MM.1S (cell line): ENCODE results near the gene PHF21B.

Experiments
- DNase-seq: peaks from one replicate; pipeline ENCODE4 v3.0.0-alpha.2; 2015
- H2AFZ ChIP-seq: fragments of 300-600 bp; sonication (generic); 2 replicates; pipeline ENCODE4 v1.6.0; 2016; ENCODE audit warnings: antibody characterized with exemption, low read length
- H3F3A ChIP-seq: fragments of 300-600 bp; sonication (generic); 2 replicates; pipeline ENCODE4 v1.6.1; 2016; ENCODE audit warnings: mild to moderate bottlenecking, antibody characterized with exemption, low read length, moderate library complexity, mixed read lengths; ENCODE audit not compliant: insufficient read depth
- H3K27ac ChIP-seq: fragments of 300-600 bp; sonication (generic); 2 replicates; pipeline ENCODE4 v1.5.1; 2016; ENCODE audit warnings: mild to moderate bottlenecking, low read length
- H3K27me3 ChIP-seq: fragments of 300-600 bp; sonication (generic); replicated peaks from 2 replicates; pipeline ENCODE4 v1.6.0; 2016; ENCODE audit warnings: low read length; ENCODE audit not compliant: insufficient read depth
- H3K36me3 ChIP-seq: fragments of 300-600 bp; sonication (generic); replicated peaks from 2 replicates; pipeline ENCODE4 v1.6.1; 2016; ENCODE audit warnings: mild to moderate bottlenecking, low read length, mixed read lengths; ENCODE audit not compliant: insufficient read depth
- H3K4me1 ChIP-seq: fragments of 300-600 bp; sonication (generic); 2 replicates; pipeline ENCODE4 v1.6.1; 2016; ENCODE audit warnings: low read length, mixed read lengths
- H3K4me2 ChIP-seq: fragments of 300-600 bp; sonication (generic); 2 replicates; pipeline ENCODE4 v1.6.0; 2016; ENCODE audit warnings: low read depth, low read length
- H3K4me3 ChIP-seq: fragments of 300-600 bp; sonication (generic); 2 replicates; pipeline ENCODE4 v1.5.1; 2016; ENCODE audit warnings: low read length, mixed read lengths
- H3K79me2 ChIP-seq: fragments of 300-600 bp; sonication (generic); 2 replicates; pipeline ENCODE4 v1.6.1; 2016; ENCODE audit warnings: mixed run types, low read length, mixed read lengths
- H3K9ac ChIP-seq: fragments of 300-600 bp; sonication (generic); 2 replicates; pipeline ENCODE4 v1.6.1; 2016; ENCODE audit warnings: low read length, mixed read lengths
- H3K9me2 ChIP-seq: fragments of 300-600 bp; sonication (generic); replicated peaks from 2 replicates; pipeline ENCODE4 v1.6.1; 2016; ENCODE audit warnings: mild to moderate bottlenecking, low read length, mixed read lengths; ENCODE audit not compliant: insufficient read depth
- H3K9me3 ChIP-seq: fragments of 300-600 bp; sonication (generic); replicated peaks from 2 replicates; pipeline ENCODE4 v1.6.1; 2016; ENCODE audit warnings: mild to moderate bottlenecking, low read length, mixed read lengths; ENCODE audit not compliant: insufficient read depth
- H4K20me1 ChIP-seq: fragments of 300-600 bp; sonication (generic); 2 replicates; pipeline ENCODE4 v1.6.1; 2016; ENCODE audit warnings: mild to moderate bottlenecking, low read length, moderate library complexity, mixed read lengths; ENCODE audit not compliant: insufficient read depth
- EZH2 ChIP-seq: fragments of 300-600 bp; sonication (generic); optimal IDR thresholded peaks from 2 replicates; pipeline ENCODE3; 2017; ENCODE audit warnings: low read depth, mild to moderate bottlenecking, antibody characterized with exemption, low read length, mixed read lengths
- EZH2phosphoT487 ChIP-seq: fragments of 300-600 bp; sonication (generic); IDR thresholded peaks from 2 replicates; pipeline ENCODE4 v1.6.1; 2018; ENCODE audit warnings: antibody characterized with exemption, low read length
- TF ChIP-seq, protein P1 (sequence below): fragments of 300-600 bp; sonication (generic); IDR thresholded peaks from 2 replicates; pipeline ENCODE4 v1.5.1; 2016; ENCODE audit warnings: antibody characterized with exemption, low read length, mixed read lengths

The PHF21B gene

DNA sequence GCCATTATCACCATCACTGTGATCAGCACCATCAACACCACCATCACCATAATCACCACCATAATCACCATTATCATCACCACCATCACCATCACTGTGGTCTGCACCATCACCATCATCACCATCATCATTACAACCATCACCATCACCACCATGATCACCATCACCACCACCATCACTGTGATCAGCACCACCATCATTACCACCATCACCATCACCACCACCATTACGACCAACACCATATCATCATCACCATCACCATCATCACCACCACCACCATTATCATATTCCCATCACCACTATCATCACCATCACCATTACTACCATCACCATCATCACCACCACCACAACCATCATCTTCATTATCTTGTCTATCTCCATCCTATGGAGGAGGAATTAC is 125.2 kb downstream of the PHF21B start:
- H3K79me2 ChIP-seq = no peaks in the 10 kb centered on the region
- H4K20me1 ChIP-seq = no peaks in the 10 kb centered on the region
- no peak for TF ChIP-seq EZH2phosphoT487
- TF ChIP-seq EZH2 = no peak
- TF ChIP-seq, protein P1, sequence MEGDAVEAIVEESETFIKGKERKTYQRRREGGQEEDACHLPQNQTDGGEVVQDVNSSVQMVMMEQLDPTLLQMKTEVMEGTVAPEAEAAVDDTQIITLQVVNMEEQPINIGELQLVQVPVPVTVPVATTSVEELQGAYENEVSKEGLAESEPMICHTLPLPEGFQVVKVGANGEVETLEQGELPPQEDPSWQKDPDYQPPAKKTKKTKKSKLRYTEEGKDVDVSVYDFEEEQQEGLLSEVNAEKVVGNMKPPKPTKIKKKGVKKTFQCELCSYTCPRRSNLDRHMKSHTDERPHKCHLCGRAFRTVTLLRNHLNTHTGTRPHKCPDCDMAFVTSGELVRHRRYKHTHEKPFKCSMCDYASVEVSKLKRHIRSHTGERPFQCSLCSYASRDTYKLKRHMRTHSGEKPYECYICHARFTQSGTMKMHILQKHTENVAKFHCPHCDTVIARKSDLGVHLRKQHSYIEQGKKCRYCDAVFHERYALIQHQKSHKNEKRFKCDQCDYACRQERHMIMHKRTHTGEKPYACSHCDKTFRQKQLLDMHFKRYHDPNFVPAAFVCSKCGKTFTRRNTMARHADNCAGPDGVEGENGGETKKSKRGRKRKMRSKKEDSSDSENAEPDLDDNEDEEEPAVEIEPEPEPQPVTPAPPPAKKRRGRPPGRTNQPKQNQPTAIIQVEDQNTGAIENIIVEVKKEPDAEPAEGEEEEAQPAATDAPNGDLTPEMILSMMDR = no peak
- H3F3A ChIP-seq = no peaks in the 10 kb centered on the region
- H3K9me3 ChIP-seq = no peaks in the 10 kb centered on the region
- no peak overlapping the region for H3K4me3 ChIP-seq
- no peak overlapping the region for H3K4me2 ChIP-seq
- H3K27me3 ChIP-seq = peaks cover 75% of the 10 kb centered on the region
- no peak overlapping the region for H3K27ac ChIP-seq
- no peaks in the 10 kb centered on the region for H3K4me1 ChIP-seq
- no peak for DNase-seq
- no peaks in the 10 kb centered on the region for H3K9me2 ChIP-seq
- no peak overlapping the region for H2AFZ ChIP-seq
- H3K9ac ChIP-seq = no peak overlapping the region
- H3K36me3 ChIP-seq = no peaks in the 10 kb centered on the region

DNA sequence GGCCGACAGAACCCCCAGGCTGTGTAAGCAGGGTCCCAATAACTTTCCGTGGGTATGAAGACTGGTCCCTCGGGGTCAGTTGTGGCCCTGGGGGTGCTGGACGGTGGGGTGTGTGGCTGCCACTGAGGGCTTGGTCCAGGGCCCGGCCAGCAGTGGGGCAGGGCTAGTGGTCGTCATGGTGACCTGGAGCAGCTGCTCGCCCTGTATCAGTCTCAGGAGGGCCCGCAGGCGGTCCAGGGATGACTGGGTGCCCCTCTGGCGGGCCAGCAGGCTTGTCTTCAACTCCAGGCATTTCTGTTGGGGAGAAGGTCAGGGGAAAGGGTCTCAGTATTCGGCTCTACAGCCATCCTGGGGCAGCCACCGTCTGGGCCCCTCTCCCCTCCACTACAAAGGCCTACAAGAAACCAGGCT is 126.8 kb downstream of the PHF21B start:
- no peak overlapping the region for H3K27ac ChIP-seq
- no peaks in the 10 kb centered on the region for H4K20me1 ChIP-seq
- H3K9me3 ChIP-seq = no peaks in the 10 kb centered on the region
- no peak for TF ChIP-seq EZH2phosphoT487
- TF ChIP-seq EZH2 = no peak
- TF ChIP-seq, protein P1 = no peak
- H2AFZ ChIP-seq = no peak overlapping the region
- no peak overlapping the region for H3K4me2 ChIP-seq
- no peaks in the 10 kb centered on the region for H3K79me2 ChIP-seq
- no peak overlapping the region for H3K4me3 ChIP-seq
- H3K4me1 ChIP-seq = no peaks in the 10 kb centered on the region
- no peaks in the 10 kb centered on the region for H3K36me3 ChIP-seq
- H3K9me2 ChIP-seq = no peaks in the 10 kb centered on the region
- H3K27me3 ChIP-seq = peaks cover 79% of the 10 kb centered on the region
- H3K9ac ChIP-seq = no peak overlapping the region
- DNase-seq = no peak
- H3F3A ChIP-seq = no peaks in the 10 kb centered on the region

DNA sequence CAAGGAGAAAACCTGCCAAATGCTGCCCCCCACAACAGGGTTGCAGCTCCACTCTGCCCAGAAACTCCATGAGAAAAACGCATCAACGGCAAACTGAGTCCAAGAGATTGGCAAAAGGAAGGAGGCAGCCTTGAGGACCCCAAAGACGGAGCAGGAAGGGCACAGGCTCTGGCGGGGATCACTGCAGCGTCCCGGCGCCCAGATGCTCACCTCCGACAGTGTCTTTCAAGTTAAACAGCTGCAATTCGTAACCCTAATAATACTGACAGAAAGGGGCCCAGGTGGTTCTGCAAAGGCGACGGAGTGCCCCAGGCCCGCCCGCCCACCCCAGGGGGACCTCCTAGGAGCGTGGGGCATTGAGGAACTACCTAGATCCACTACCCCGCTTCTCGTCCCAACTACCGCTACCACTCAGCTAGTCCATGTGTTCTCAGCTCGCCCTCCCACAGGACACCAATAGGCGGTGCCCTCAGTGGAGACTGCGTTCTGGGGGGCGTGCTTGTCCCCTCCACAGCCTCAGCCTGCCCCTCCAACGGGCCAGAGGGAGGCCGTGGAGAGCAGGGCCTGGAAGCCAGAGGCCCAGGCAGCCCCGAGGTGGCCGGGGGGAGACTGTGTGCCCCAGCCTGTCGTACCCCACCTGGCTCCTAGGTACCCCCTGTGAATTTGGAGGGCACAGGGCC is 127.4 kb downstream of the PHF21B start:
- Histone ChIP-seq H3K36me3 (no peaks in the 10 kb centered on the region), H3K9me3 (no peaks in the 10 kb centered on the region), H3K9ac (no peak overlapping the region), H3K79me2 (no peaks in the 10 kb centered on the region), H3K9me2 (no peaks in the 10 kb centered on the region), H3K4me2 (no peak overlapping the region), H3K27ac (no peak overlapping the region), H2AFZ (no peak overlapping the region), H3K4me1 (no peaks in the 10 kb centered on the region), H3K4me3 (no peak overlapping the region), H3K27me3 (peaks cover 78% of the 10 kb centered on the region), H3F3A (no peaks in the 10 kb centered on the region), H4K20me1 (no peaks in the 10 kb centered on the region)
- no peak for DNase-seq
- no peak for TF ChIP-seq EZH2phosphoT487
- no peak for TF ChIP-seq EZH2
- TF ChIP-seq, protein P1 = no peak
